Measurements from ENCODE around the gene SAFB. TPM values are rescaled to one million over a fixed set of nuclear protein-coding genes. Genes with fewer than 3 reads are reported as not detected.
A peak's percentile ranks its signal among the peaks of the same experiment; 100 is the strongest.

Gene SAFB
- total and polyA plus RNA-seq, 9 donors, result 64.1 to 108 (median 75.2) TPM

GRCh38 chr19:5706876-5707573, 84.1 kb downstream of the SAFB start:
- intact Hi-C loops (cut with DNase I), result no loop called here
- H3K27me3 ChIP-seq, result no peaks in the 10 kb centered on the region
- DNase-seq, result peak in 1 of 5 donors; percentile 21
- TF ChIP-seq EP300 (IDR thresholded peaks at IDR 0.05), result no peak
- TF ChIP-seq, protein P1, sequence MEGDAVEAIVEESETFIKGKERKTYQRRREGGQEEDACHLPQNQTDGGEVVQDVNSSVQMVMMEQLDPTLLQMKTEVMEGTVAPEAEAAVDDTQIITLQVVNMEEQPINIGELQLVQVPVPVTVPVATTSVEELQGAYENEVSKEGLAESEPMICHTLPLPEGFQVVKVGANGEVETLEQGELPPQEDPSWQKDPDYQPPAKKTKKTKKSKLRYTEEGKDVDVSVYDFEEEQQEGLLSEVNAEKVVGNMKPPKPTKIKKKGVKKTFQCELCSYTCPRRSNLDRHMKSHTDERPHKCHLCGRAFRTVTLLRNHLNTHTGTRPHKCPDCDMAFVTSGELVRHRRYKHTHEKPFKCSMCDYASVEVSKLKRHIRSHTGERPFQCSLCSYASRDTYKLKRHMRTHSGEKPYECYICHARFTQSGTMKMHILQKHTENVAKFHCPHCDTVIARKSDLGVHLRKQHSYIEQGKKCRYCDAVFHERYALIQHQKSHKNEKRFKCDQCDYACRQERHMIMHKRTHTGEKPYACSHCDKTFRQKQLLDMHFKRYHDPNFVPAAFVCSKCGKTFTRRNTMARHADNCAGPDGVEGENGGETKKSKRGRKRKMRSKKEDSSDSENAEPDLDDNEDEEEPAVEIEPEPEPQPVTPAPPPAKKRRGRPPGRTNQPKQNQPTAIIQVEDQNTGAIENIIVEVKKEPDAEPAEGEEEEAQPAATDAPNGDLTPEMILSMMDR (IDR thresholded peaks at IDR 0.05), result no peak
- TF ChIP-seq POLR2A (IDR thresholded peaks at IDR 0.05), result no peak
- no peaks in the 10 kb centered on the region for H3K36me3 ChIP-seq
- H3K4me3 ChIP-seq, result no peak overlapping the region
- no peaks in the 10 kb centered on the region for H3K4me1 ChIP-seq (ENCODE audit: insufficient read depth)
- H3K27ac ChIP-seq, result no peak overlapping the region
- H3K9me3 ChIP-seq, result no peaks in the 10 kb centered on the region
- WGBS, 3 donors, result 88 to 93% (median 89%) methylated on average over 35 of the region's 35 CpGs

DNA sequence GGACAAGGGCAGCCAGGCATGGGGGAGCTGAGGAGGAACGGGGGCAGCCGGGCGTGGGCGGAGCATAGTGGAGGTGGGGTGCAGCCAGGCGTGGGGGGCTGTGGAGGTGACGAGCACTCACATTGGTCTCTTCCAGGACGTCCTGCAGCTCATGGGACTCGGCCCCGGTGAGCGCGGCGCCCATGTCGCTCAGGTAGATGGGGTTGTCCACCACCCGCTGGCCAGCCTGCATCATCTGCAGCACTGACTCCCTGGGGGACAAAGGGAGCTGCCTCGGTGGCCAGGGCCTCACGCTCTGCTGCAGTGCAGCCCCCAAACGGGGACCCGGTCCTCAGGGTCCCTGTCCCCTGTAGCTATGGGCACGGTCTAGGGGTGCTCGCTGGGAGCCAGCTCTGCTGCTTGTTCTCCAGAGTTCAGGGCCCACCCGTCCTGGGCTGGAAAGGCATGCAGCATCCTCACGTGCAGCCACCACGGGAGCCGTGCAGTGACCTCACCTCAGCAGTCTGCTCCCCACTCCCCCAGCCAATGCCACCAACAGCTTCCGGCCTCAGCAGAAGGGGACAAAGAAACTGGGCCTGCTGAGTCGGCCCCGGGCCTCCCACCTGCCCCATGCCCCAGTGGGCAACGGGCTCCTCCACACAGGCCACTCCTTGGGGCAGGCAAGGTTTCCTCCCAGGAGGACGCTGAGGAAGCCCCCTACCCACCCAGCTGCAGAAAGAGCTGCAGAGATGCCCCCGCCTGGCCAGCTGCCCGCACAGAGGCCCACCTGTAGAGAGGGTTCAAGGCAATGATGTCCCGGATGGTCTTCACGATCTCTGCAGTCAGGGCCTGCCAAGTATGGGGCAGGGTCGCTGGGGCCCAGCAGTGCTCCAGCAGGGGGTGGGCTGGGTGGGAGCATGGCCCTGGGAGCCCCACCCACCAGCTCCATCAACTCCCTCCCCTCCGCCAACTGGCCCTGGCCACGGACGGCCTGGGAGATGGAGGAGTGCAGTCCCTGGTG, 85.0 kb downstream of the SAFB start:
- Histone ChIP-seq H3K36me3 (no peaks in the 10 kb centered on the region), H3K4me3 (no peak overlapping the region), H3K27ac (no peak overlapping the region), H3K9me3 (no peaks in the 10 kb centered on the region), H3K27me3 (no peaks in the 10 kb centered on the region), H3K4me1 (ENCODE audit: insufficient read depth) (no peaks in the 10 kb centered on the region)
- peak in 2 of 5 donors; percentile 12 to 31 for DNase-seq
- intact Hi-C loops (cut with DNase I), result no loop called here
- TF ChIP-seq, protein P1 (IDR thresholded peaks at IDR 0.05), result no peak
- WGBS, 3 donors, result 85 to 87% (median 86%) methylated on average over 30 to 37 of the region's 37 CpGs

- Histone ChIP-seq H3K4me1 (ENCODE audit: insufficient read depth) (no peaks in the 10 kb centered on the region), H3K9me3 (no peaks in the 10 kb centered on the region), H3K4me3 (no peak overlapping the region), H3K27me3 (no peaks in the 10 kb centered on the region), H3K27ac (no peak overlapping the region), H3K36me3 (no peaks in the 10 kb centered on the region)
- TF ChIP-seq EP300 (IDR thresholded peaks at IDR 0.05) (no peak), POLR2A (IDR thresholded peaks at IDR 0.05) (no peak)
- TF ChIP-seq, protein P1 (IDR thresholded peaks at IDR 0.05), result no peak
- intact Hi-C loops (cut with DNase I), result no loop called here
- no peak for DNase-seq
- 89 to 93% (median 93%) methylated on average over 8 of the region's 8 CpGs for WGBS, 3 donors
Observed at GRCh38 chr19:5711025-5711424, 88.1 kb downstream of the SAFB start.

DNA sequence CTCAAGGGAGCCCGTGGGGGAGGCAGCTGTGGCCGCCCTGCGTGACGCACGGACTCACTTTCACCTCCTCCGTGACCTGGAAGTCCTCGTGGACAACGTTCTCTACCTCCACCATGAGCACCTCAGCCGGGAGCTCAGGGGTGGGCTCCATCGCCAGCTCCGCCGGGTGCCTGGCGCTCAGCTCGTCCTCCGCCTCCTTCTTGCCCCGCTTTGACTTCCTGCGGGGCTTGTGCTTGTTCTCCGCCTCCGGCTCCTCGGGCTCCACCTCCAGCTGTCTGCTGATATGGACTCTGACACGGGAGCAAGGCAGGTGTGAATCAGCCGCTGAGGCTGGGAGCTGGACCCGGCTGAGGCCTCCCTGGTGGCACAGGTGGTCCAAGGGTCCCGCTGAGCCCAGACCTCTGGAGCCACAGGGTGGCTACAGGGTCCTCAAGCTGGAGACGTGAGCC, 88.9 kb downstream of the SAFB start:
- Histone ChIP-seq H3K9me3 (no peaks in the 10 kb centered on the region), H3K36me3 (no peaks in the 10 kb centered on the region), H3K4me1 (ENCODE audit: insufficient read depth) (no peaks in the 10 kb centered on the region), H3K4me3 (no peak overlapping the region), H3K27ac (no peak overlapping the region), H3K27me3 (no peaks in the 10 kb centered on the region)
- no peak for TF ChIP-seq EP300 (IDR thresholded peaks at IDR 0.05)
- TF ChIP-seq, protein P1 (IDR thresholded peaks at IDR 0.05), result no peak
- TF ChIP-seq POLR2A (IDR thresholded peaks at IDR 0.05), result no peak
- no peak for DNase-seq
- intact Hi-C loops (cut with DNase I), result no loop called here
- WGBS, 3 donors, result 74 to 83% (median 77%) methylated on average over 25 of the region's 25 CpGs

Measured in ovary (tissue), 9 donors.